Astrocyte of the cerebellum (primary cell): Measurements from ENCODE around the gene ACIN1.

Experiments used
- DNase-seq: peaks from one replicate; pipeline ENCODE4 v3.0.0-alpha.2; 2011; ENCODE audit warnings: low read depth
- H3K4me3 ChIP-seq: 2 replicates; pipeline ENCODE4 v1.5.1; 2011; ENCODE audit warnings: mild to moderate bottlenecking, low read depth, low read length, moderate library complexity
- in situ Hi-C: cut with HindIII; loops from 2 replicates; pipeline ENCODE4 v1.10.0; 2017; ENCODE audit warnings: low sequenced_read_pairs
- TF ChIP-seq, protein P1 (sequence below): IDR thresholded peaks from 2 replicates; pipeline ENCODE4 v1.5.1; 2012; ENCODE audit warnings: low read length, low read depth, moderate library complexity, mild to moderate bottlenecking; ENCODE audit errors: missing control alignments

The ACIN1 gene

DNA sequence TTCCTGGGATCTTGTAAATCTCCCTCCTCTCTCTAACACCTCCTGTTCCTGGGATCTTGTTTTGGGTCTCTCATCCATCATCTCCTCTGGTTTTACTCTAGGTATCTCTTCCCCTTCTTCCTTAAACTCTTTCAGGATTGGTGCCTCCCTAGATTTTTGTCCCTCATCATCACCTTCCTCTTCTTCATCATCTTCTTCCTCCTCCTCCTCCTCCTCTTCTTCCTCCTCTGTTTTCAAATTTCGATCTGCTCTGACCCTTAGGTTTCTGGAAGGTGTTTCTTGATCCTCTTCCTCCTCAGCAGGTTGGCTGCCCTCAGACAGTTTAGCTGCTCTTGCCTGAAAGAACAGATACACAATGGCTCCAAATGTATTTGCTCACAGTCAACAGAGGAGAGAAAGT, 14.5 kb downstream of the ACIN1 start:
- no peak overlapping the region for H3K4me3 ChIP-seq
- no peak for DNase-seq
- in situ Hi-C loops: no loop called here

DNA sequence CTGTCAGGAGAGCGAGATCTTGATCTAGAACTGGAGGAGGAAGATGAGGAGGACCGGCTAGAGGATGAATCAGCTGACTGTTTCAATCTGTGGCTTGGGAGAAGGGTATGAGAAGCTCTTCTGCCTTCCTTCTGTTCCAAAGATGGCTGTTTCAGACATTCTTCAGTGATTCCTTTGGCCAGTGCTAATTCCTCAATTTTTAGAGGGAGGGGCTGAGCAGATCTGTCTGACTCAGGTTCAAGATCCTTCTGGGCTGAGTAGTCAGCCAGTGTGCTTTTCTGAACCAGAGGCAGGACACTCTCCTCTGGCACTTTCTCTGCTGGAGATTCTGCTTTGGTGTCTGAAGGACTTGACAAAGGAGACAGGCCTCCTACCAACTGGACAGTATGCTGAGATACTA, 15.2 kb downstream of the ACIN1 start:
- in situ Hi-C loops: no loop called here
- TF ChIP-seq, protein P1, sequence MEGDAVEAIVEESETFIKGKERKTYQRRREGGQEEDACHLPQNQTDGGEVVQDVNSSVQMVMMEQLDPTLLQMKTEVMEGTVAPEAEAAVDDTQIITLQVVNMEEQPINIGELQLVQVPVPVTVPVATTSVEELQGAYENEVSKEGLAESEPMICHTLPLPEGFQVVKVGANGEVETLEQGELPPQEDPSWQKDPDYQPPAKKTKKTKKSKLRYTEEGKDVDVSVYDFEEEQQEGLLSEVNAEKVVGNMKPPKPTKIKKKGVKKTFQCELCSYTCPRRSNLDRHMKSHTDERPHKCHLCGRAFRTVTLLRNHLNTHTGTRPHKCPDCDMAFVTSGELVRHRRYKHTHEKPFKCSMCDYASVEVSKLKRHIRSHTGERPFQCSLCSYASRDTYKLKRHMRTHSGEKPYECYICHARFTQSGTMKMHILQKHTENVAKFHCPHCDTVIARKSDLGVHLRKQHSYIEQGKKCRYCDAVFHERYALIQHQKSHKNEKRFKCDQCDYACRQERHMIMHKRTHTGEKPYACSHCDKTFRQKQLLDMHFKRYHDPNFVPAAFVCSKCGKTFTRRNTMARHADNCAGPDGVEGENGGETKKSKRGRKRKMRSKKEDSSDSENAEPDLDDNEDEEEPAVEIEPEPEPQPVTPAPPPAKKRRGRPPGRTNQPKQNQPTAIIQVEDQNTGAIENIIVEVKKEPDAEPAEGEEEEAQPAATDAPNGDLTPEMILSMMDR: no peak
- H3K4me3 ChIP-seq: no peak overlapping the region
- no peak for DNase-seq

More for the DNA sequence above, 14.5 kb downstream of the ACIN1 start:
- TF ChIP-seq, protein P1: no peak

- TF ChIP-seq, protein P1: peak; percentile 6
- DNase-seq: peak; percentile 55
- in situ Hi-C loops: no loop called here
- H3K4me3 ChIP-seq: no peak overlapping the region
Measured at GRCh38 chr14:23078692-23079116, 16.2 kb downstream of the ACIN1 start.

GRCh38 chr14:23077962-23078361, 17.0 kb downstream of the ACIN1 start:
- in situ Hi-C loops: no loop called here
- no peak overlapping the region for H3K4me3 ChIP-seq
- TF ChIP-seq, protein P1: no peak
- no peak for DNase-seq

DNA sequence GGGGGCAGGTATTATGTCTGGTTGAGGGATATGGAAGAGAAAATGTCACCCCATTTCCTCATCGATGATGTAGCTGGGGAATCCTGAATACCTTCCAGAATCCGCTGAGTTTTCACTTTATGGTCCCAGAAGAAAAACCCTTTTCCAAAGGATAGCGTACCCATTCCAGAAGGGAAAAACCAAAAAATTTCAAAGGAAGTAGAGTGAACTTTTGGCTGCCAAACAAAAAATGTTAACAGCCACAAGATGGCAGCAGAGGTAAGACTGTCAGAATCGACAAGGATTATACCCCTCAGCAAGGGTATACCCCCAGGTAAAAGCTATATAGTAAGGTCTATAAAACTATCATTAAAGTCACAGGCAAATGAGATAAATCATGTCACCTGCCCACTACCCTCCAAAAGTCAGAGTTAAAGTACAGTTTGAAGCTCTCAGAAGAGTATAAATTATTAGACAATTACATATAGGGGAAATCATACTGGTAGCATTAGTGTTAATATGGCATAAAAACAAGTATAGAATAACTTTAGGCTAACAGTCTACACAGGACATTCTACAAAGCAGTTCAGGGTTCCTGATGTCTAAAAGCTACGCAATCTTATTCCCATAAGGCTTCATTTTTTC, 18.0 kb downstream of the ACIN1 start:
- no peak overlapping the region for H3K4me3 ChIP-seq
- in situ Hi-C loops: no loop called here
- DNase-seq: no peak
- TF ChIP-seq, protein P1: peak; percentile 74

GRCh38 chr14:23074906-23075305, 20.0 kb downstream of the ACIN1 start:
- TF ChIP-seq, protein P1: no peak
- in situ Hi-C loops: no loop called here
- no peak for DNase-seq
- no peak overlapping the region for H3K4me3 ChIP-seq
